HS-5 (cell line): ENCODE data around the gene SEL1L2.

Experiments
- DNase-seq: peaks from one replicate; pipeline ENCODE4 v3.0.0-alpha.2; 2012; ENCODE audit warnings: low read depth

The SEL1L2 gene

GRCh38 chr20:13865791-13866351, 124.5 kb downstream of the SEL1L2 start:
- peak; percentile 70 for DNase-seq

- no peak for DNase-seq
These were observed 125.3 kb downstream of the SEL1L2 start for GRCh38 chr20:13865156-13865555.

GRCh38 chr20:13863244-13863643, 127.2 kb downstream of the SEL1L2 start:
- no peak for DNase-seq

GRCh38 chr20:13862245-13862644, 128.2 kb downstream of the SEL1L2 start:
- DNase-seq = no peak

- no peak for DNase-seq
These were observed 131.5 kb downstream of the SEL1L2 start for GRCh38 chr20:13858871-13859270.

DNA sequence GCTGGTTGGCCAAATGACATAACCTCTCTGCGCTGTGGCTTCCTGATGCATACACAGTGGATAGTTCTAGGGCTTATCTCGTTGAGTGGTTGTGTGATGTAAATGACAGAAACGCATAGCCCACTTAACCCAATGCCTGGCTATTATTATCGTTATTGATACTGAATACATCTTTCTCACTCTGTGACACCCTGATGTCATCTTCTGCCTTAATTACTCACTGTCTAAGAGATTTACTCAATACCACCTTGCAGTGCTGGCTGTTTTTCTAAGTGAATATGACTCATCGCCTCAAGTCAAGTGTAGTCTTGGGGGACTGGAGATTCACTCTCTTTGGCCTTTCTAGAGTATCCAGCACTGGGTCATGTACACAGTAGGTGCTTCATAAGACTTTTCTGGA, 132.0 kb downstream of the SEL1L2 start:
- DNase-seq = no peak

DNA sequence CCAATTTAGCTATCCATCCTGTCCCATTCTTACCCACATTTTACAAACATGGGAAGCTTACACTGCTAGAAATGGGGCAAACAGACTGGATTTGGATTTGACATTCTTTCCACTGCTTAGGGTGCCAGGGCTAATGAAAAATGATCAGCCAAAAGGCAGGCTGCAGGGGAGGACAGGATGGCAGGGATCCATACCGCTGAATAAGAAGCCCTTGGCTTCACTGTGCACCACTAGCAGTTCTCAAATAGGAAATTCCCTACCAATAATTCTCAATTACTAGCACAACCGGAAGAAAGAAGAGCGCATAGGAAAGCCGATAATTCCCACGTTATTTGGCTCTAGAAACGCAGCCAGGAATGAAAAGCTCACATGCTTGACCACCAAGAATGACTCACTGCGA, 132.5 kb downstream of the SEL1L2 start:
- no peak for DNase-seq

DNA sequence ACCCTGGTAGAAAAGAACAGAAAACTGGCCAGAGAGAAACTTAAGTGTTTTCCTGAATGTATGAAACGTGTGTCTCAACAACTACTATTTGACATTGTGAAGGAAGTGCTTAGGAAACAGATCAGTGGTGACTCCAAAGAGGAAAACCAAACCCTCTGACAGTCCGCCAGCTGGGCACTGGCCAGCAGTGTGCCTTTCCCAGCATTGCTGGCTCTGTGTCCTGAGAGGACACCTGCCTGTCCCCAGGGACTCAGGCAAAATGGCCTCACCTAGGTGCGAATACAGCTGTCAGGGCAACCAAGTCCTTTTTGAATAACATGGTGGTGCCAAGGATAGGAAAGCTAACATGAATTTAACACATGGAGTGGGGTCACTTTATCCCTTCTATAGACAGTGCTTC, 133.1 kb downstream of the SEL1L2 start:
- no peak for DNase-seq

DNA sequence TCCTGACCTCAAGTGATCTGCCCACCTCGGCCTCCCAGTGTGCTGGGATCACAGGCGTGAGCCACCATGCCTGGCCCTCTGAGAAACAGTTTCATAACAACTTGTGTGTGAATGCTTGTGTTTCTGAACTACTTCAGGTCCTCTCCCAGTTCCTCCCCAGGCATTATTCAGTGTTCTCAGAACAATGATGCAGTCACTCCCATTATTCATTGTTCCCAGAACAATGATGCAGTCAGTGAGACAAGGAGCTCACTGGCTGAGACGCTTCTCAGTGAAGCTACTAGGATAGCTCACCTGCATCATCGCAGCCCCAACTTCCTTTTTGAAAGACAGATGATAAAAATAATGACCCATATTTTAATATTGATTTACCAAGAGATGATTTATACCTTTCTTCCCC, 134.1 kb downstream of the SEL1L2 start:
- DNase-seq = no peak

DNA sequence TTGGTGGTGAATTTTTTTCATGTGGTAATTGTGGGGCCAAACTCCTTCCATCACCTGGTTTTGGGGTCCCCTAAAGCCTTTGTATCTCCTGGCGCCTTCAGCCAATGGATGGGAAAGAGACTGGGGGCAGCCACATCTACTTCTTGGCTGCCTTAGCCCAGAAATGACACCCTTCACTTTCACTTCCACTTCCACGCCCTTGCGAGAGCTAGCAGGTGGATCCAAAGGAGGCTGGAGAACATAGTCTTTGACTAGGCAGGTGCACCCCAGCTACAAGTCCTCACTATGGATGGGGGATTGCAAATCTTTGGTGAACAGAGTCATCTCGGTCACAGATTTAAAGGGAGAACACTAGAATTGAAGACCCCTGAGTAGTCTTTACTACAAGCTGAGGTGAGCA, 134.8 kb downstream of the SEL1L2 start:
- no peak for DNase-seq

DNA sequence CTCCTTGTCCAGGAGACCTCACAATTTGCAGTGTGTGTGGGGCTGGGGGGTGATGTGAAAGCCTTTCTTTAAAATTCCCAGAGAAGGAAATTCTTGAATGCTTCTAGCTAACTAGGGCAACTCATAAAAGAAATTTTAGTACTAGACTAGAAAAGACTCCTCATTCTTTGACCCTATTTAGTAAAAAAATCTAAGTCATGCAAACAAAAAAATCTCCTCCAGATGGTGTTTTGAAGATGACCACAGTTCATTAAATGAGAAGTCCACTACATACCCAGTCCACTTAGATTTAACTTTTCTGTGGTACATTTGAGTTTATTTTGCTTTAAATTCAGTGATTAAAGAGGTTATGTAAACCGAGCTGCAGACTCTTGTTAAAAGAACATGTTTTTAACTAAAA, 138.1 kb downstream of the SEL1L2 start:
- DNase-seq = no peak

DNA sequence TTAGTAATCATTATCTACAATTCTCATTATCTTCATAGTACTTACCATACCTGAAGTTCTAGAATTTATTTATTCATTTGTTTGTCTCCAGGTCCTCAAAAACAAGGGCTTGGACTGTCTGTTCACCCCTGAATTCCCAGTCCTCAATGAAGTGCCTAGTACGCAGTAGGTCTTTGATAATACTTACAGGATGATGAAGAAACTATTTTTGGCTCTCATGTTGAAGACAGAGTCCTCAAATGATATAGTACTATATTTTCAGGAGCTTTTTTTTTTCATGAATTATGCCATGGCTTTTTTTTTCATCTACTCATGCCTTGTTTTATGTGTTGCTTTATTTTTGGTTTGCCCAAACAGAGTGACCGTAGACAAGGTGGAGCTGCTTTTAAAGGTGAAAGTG, 139.1 kb downstream of the SEL1L2 start:
- DNase-seq = no peak

DNA sequence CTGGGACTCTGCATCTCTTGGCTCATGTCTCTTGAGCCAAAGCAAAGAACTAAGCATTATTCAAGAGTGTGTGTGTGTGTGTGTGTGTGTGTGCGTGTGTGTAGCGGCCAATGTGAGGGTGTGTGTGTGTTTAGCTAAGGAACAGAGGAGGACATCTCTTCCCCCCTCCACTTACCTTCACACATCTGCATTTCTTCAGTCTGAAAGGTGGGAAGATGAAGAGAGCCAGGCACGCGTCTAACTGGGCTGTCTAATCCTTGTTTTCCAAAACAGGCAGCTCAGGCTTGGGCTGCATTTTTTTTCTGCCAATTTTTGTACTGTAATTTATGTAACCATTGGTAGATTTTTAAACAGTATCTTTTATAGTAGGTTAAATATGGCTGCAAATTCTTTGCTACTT, 146.1 kb downstream of the SEL1L2 start:
- DNase-seq = no peak

DNA sequence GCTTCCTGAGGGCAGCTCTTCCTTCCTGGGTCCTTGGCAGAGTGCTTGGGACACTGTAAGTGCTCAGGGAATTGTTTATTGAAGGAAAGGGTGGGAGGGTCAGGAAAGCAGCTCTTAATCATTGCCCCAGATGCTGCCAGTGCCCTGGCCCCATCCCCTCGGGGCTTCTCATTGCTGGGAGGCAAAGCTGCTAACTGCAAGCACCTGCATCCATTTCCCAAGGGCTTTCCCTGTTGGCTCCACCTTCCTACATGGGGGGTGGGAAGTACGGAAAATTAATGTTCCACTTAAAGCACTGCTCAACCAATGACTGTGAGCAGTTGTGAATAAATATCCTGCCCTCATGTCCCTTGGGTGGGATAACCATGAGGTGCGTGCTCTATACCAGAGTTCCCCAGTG, 149.2 kb downstream of the SEL1L2 start:
- no peak for DNase-seq

GRCh38 chr20:13840093-13840465, 150.3 kb downstream of the SEL1L2 start:
- DNase-seq = no peak

GRCh38 chr20:13839421-13840092, 150.9 kb downstream of the SEL1L2 start:
- peak; percentile 73 for DNase-seq

GRCh38 chr20:13838664-13839063, 151.8 kb downstream of the SEL1L2 start:
- DNase-seq = no peak

DNA sequence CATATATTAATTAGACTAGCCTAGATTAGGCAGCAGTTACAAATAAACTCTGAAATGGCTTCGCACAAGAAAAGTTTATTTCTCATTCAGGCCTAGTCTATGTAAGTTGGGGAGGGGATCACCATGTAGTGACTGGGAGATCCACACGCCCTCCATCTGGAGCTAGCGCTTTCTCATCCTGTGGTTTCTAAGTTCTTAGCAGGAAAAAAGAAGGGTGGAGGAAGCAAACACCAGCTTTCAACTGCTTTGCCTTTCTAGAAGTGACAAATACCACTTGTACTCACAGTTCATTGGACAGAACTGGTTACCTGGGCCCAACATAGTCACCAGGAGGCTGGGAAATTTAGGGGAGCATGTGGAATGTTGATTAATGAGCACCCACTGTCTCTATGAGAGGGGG, 158.9 kb downstream of the SEL1L2 start:
- no peak for DNase-seq

DNA sequence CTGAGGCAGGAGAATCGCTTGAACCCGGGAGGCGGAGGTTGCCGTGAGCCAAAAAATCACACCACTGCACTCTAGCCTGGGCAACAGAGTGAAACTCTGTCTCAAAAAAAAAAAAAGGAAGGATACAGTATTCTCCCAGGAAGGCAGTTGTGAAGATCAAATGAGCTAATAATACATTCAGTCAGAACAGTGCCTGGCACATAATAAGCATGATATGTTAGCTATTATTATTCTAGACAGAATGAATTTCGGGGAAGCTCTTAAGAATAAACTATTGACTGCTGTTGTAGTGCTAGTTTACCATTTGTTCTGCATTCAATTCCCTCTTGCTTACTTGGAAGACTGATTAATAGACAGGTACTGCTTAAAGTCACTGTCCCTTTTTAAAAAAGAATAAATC, 164.9 kb downstream of the SEL1L2 start:
- no peak for DNase-seq

- no peak for DNase-seq
These were observed 166.0 kb downstream of the SEL1L2 start for GRCh38 chr20:13824459-13824858.

DNA sequence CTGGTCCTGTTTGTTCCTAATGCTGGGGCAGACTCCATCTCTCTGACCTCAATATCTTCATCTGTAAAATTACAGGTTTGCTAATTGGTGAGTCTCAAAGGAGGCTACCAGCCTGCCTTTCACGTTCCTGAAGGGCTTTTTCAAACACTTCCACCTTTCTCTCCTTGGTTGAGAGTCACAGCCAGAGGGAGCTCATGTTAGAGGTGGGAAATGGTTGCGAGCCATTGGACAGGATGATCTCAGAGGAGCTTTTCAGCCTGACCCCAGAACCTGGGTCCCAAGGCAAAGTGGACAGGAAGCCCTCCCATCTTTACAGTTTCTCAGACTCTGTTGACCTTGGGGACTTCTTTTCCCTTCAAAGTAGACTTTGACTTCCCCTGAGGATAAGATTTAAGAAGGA, 168.0 kb downstream of the SEL1L2 start:
- DNase-seq = no peak

DNA sequence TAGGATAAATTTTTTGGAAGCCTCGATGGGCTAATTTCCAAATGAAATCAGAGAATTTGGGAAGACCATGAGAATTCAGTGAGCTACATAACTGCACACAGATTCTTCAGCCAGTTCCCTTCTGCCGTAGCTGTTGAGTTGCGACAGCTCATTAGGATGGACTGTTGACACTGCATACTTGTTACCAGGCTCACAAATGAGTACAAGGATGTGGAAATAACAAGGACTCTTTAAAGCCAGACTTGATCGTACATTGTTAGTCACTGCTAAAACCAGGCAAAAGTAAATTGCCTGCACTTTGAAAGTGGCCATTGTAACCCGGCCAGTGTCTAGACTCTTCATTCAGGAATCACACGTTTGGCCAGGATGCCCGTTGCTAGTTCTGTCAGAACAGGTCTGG, 168.5 kb downstream of the SEL1L2 start:
- no peak for DNase-seq

DNA sequence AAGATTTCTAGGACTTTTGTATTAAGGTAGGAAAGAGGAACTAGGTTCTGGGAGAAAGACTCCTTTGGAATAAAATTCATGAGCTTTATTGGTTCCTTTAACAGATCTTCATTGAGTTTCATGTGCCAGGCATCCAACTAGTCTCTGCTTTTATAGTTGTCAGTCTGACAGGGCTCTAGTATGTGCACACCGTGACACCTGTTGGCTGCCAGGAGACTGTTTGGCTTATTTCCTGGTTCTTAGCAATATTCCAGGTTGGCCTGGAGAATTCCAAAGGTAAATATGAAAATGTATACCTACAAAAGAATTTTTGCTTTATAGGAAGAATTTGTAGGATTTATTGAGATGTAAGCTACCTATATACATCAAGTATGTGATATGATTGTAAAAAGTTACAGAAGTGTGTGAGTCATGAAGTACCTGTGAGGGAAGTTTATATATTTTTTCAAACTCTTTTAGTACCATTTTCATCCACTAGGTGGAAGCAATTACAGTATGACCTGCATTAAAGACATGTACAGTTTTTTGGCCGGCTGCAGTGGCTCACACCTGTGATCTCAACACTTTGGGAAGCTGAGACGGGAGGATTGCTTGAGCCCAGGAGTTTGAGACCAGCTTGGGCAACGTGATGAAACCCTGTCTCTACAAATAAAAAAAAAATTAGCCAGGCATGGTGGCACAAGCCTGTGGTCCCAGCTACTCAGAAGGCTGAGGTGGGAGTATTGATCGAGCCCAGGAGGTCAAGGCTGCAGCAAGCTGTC, 170.3 kb downstream of the SEL1L2 start:
- DNase-seq = peak; percentile 30

DNA sequence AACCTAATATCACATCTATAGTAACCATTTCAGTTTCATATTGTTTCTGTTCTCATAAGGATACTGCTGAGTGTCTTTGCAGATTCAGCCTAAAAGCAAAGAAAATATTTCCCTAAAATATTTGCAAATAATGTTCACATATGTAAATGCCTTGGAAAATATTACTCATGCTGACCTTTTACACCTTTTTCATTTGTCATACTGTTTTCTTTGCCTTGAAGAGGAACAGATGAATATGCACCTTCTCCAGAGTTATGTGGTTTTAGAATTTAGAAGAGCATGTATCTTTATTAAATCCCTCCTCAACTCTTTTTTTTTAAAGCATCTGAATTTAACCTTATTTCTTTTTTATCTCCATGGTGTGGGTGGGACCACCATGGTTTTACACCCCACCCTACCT, 173.1 kb downstream of the SEL1L2 start:
- DNase-seq = no peak
